CD4-positive, alpha-beta T cell (primary cell): ENCODE measurements around the gene PITPNB. TPM values are rescaled to one million over a fixed set of nuclear protein-coding genes. Genes with fewer than 3 reads are reported as not detected.

Source experiments
- ATAC-seq: fragments of 200-7000 bp; cut with Tn5 transposase; one replicate; pipeline ENCODE4 v1.10.0; 2022; ENCODE audit warnings: mild to moderate bottlenecking; ENCODE audit not compliant: poor library complexity
- CTCF ChIA-PET: fragments of 350-600 bp; sonication (Branson Sonifier 250); formaldehyde crosslinking; loops from one replicate; lab custom pipeline; 2021; ENCODE audit warnings: antibody characterized with exemption, inconsistent platforms; lab: Charles Lee
- POLR2A ChIA-PET: fragments of 350-600 bp; sonication (Branson Sonifier 250); formaldehyde crosslinking; loops from one replicate; lab custom pipeline; 2021; ENCODE audit warnings: antibody characterized with exemption, inconsistent platforms; lab: Charles Lee
- DNase-seq, 14 experiments: peaks; one replicate each; pipeline ENCODE4 v3.0.0-alpha.2; 2013 to 2020; ENCODE audit warnings: mixed read lengths in 2 of 14
- H3K27ac ChIP-seq, 2 donors: one replicate each; pipeline versions ENCODE4 v1.5.1 to v1.7.0; 2013; ENCODE audit warnings: low read length in 2 of 2, low read depth in 1 of 2, mild to moderate bottlenecking in 1 of 2
- H3K27me3 ChIP-seq, 2 experiments: 1 replicate in 1 of 2; 2 replicates in 1 of 2; pipeline versions ENCODE4 v1.6.1 to v1.7.0; 2013; ENCODE audit warnings: low read length in 2 of 2, control low read depth in 1 of 2, mild to moderate bottlenecking in 1 of 2, moderate library complexity in 1 of 2; ENCODE audit not compliant: insufficient read depth in 2 of 2, control insufficient read depth in 1 of 2
- H3K36me3 ChIP-seq: one replicate; pipeline ENCODE4 v1.6.1; 2013; ENCODE audit warnings: low read length, control low read depth; ENCODE audit not compliant: insufficient read depth
- H3K4me1 ChIP-seq: one replicate; pipeline ENCODE4 v1.6.1; 2013; ENCODE audit warnings: low read length, control low read depth; ENCODE audit not compliant: insufficient read depth
- H3K4me3 ChIP-seq: one replicate; pipeline ENCODE4 v1.5.1; 2013; ENCODE audit warnings: mild to moderate bottlenecking, low read length, moderate library complexity
- H3K9me3 ChIP-seq, 2 experiments: 1 replicate in 1 of 2; 2 replicates in 1 of 2; pipeline versions ENCODE4 v1.6.1 to v1.7.0; 2013; ENCODE audit warnings: low read length in 2 of 2, mild to moderate bottlenecking in 2 of 2, control low read depth in 1 of 2, moderate library complexity in 1 of 2; ENCODE audit not compliant: control insufficient read depth in 1 of 2, insufficient read depth in 1 of 2
- H3K27ac Mint-ChIP-seq: one replicate; pipeline ENCODE4 v1.8.0; 2020; ENCODE audit warnings: mixed read lengths
- H3K27me3 Mint-ChIP-seq: one replicate; pipeline ENCODE4 v1.8.0; 2021; ENCODE audit warnings: mixed read lengths
- H3K36me3 Mint-ChIP-seq: one replicate; pipeline ENCODE4 v1.8.0; 2021; ENCODE audit warnings: low read depth, mixed read lengths
- H3K4me1 Mint-ChIP-seq: one replicate; pipeline ENCODE4 v1.8.0; 2021; ENCODE audit warnings: low read depth, mixed read lengths
- H3K4me3 Mint-ChIP-seq: one replicate; pipeline ENCODE4 v1.8.0; 2020; ENCODE audit warnings: mild to moderate bottlenecking, mixed read lengths
- H3K9me3 Mint-ChIP-seq: one replicate; pipeline ENCODE4 v1.8.0; 2020; ENCODE audit warnings: mixed read lengths
- CTCF ChIP-seq: fragments of 200-600 bp; IDR thresholded peaks from one replicate; pipeline ENCODE4 v1.8.0; 2022; ENCODE audit warnings: antibody characterized with exemption, mild to moderate bottlenecking
- intact Hi-C, 2 experiments: fragments of 100-400 bp; cut with DNase I in 1 of 2; cut with micrococcal nuclease in 1 of 2; formaldehyde crosslinking; loops; one replicate each; pipeline versions ENCODE4 v1.15.1 to v1.9.0; 2023 to 2025; cut with DNase I, micrococcal nuclease
- total RNA-seq, 174 experiments: library from RNA in 2 of 174; stranded (reverse) in 2 of 174; gene quantifications; one replicate each; pipeline ENCODE4 v1.2.3 and lab custom pipeline; 2021 to 2026

Gene PITPNB
- total RNA-seq, 2 experiments from 2014 or later: 37.6 to 38.7 TPM

GRCh38 chr22:27949421-27949820, 30.4 kb upstream of the PITPNB start:
- no peak overlapping the region for H3K4me3 ChIP-seq

DNA sequence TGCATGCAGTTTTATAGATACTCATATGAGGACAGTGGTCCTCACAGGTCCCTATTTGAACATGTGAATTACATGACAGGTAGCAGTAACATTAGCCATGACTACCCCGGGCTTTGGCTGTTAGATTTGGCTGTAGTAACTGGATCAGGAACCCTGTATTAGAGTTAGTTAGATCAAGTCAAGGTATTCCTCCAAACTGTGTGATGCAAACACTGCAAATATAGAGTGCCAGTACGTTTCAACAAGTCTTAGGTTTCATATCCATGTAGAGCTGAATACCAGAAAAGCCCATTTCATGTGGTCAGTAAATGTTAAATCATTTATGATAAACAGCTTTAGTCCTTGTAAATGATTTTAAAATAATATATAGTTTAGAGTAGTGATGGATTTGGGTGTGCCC, 29.5 kb upstream of the PITPNB start:
- no peak for TF ChIP-seq CTCF
- Mint-ChIP-seq H3K9me3 (no peaks in the 10 kb centered on the region), H3K4me3 (no peak overlapping the region), H3K4me1 (no peaks in the 10 kb centered on the region), H3K27ac (no peak overlapping the region), H3K27me3 (no peaks in the 10 kb centered on the region), H3K36me3 (peaks cover 13% of the 10 kb centered on the region)
- Histone ChIP-seq H3K36me3 (no peaks in the 10 kb centered on the region), H3K27me3 (no peaks in the 10 kb centered on the region), H3K27ac (no peak overlapping the region), H3K9me3 (no peaks in the 10 kb centered on the region), H3K4me3 (no peak overlapping the region), H3K4me1 (no peaks in the 10 kb centered on the region)
- intact Hi-C loops: no loop called here
- no peak for DNase-seq
- CTCF ChIA-PET: no interaction called here
- ATAC-seq: no peak
- POLR2A ChIA-PET: no interaction called here

More at GRCh38 chr22:27949421-27949820, 30.4 kb upstream of the PITPNB start:
- Histone ChIP-seq H3K27ac (no peak overlapping the region), H3K27me3 (no peaks in the 10 kb centered on the region), H3K4me1 (no peaks in the 10 kb centered on the region), H3K9me3 (no peaks in the 10 kb centered on the region), H3K36me3 (no peaks in the 10 kb centered on the region)
- no peaks in the 10 kb centered on the region for H3K27me3 Mint-ChIP-seq
- TF ChIP-seq CTCF: no peak
- H3K9me3 Mint-ChIP-seq: no peaks in the 10 kb centered on the region
- H3K4me3 Mint-ChIP-seq: no peak overlapping the region
- intact Hi-C loops: no loop called here
- POLR2A ChIA-PET: interaction anchor here (0.6 kb wide), 1 partner anchor 1311 kb away, joined by 3 read pairs; no protein-coding TSS in a partner anchor
- H3K27ac Mint-ChIP-seq: no peak overlapping the region
- H3K4me1 Mint-ChIP-seq: no peaks in the 10 kb centered on the region
- no peak for ATAC-seq
- CTCF ChIA-PET: no interaction called here
- no peak for DNase-seq
- H3K36me3 Mint-ChIP-seq: peaks cover 11% of the 10 kb centered on the region

DNA sequence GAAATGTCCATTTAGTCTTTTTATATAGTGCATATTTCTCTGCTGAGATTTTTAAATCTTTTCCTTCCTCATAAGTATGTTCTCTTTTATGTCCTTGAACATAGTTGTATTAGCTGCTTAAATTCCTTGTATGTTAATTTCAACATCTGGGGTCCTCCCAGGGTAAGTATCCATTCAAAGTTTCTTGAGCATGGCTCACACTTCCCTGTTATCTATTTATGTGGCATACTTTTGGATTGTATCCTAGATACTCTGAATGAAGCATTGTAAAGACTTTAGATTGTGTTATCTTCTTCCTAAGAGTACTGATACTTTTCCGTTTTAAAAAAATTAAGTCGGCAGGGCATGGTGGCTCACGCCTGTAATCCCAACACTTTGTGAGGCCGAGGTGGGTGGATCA, 28.4 kb upstream of the PITPNB start:
- intact Hi-C loops: no loop called here
- POLR2A ChIA-PET: no interaction called here
- H3K36me3 ChIP-seq: peaks cover 3% of the 10 kb centered on the region

More for the DNA sequence above, 28.4 kb upstream of the PITPNB start:
- CTCF ChIA-PET: interaction anchor here (1.0 kb wide), 1 partner anchor 10 kb away, joined by 3 read pairs; no protein-coding TSS in a partner anchor
- Mint-ChIP-seq H3K4me1 (no peaks in the 10 kb centered on the region), H3K27ac (no peak overlapping the region), H3K27me3 (no peaks in the 10 kb centered on the region), H3K36me3 (peaks cover 12% of the 10 kb centered on the region), H3K4me3 (no peak overlapping the region), H3K9me3 (no peaks in the 10 kb centered on the region)
- no peaks in the 10 kb centered on the region for H3K27me3 ChIP-seq
- no peaks in the 10 kb centered on the region for H3K9me3 ChIP-seq
- DNase-seq (no peak), ATAC-seq (no peak)
- no peak overlapping the region for H3K27ac ChIP-seq
- no peak overlapping the region for H3K4me3 ChIP-seq
- no peaks in the 10 kb centered on the region for H3K4me1 ChIP-seq
- no peak for TF ChIP-seq CTCF
